Measurements from ENCODE around the gene ABCG4.

DNA sequence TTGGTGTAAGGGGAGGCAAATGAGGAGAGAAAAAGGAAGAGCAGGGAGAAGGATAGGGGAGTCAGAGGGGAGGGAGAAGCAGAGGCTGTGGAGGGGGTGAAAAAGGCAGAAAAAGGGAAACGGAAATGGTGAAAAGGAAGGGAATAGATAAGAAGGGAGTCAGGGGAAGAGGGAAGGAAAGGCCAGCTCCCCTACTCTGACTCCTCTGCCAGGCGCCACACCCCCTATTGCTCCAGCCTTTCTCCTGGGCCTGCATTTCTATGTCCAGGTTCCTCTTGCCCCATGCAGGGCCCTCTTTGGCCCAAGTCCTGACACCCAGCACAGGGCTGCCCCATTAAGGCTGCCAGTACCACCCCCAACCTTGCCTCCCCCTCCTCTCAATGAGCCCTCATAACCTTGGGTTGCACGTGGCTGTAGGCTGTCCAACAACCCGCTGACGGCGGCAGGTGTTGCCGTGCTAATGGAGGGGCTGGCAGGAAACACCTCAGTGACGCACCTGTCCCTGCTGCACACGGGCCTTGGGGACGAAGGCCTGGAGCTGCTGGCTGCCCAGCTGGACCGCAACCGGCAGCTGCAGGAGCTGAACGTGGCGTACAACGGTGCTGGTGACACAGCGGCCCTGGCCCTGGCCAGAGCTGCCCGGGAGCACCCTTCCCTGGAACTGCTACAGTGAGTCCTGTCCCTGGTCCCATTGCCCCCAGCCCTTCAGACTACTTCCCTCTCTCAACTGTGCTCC is 33.0 kb downstream of the ABCG4 start:
- TF ChIP-seq, protein P1, sequence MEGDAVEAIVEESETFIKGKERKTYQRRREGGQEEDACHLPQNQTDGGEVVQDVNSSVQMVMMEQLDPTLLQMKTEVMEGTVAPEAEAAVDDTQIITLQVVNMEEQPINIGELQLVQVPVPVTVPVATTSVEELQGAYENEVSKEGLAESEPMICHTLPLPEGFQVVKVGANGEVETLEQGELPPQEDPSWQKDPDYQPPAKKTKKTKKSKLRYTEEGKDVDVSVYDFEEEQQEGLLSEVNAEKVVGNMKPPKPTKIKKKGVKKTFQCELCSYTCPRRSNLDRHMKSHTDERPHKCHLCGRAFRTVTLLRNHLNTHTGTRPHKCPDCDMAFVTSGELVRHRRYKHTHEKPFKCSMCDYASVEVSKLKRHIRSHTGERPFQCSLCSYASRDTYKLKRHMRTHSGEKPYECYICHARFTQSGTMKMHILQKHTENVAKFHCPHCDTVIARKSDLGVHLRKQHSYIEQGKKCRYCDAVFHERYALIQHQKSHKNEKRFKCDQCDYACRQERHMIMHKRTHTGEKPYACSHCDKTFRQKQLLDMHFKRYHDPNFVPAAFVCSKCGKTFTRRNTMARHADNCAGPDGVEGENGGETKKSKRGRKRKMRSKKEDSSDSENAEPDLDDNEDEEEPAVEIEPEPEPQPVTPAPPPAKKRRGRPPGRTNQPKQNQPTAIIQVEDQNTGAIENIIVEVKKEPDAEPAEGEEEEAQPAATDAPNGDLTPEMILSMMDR (IDR thresholded peaks at IDR 0.05; ENCODE audit: low read length) = no peak
- TF ChIP-seq EZH2 (IDR thresholded peaks at IDR 0.05; ENCODE audit: borderline replicate concordance, low read length) = no peak
